CD14-positive monocyte (primary cell): ENCODE measurements around the gene KIFC3. TPM values are rescaled to one million over a fixed set of nuclear protein-coding genes. Genes with fewer than 3 reads are reported as not detected.
A peak's percentile ranks its signal among the peaks of the same experiment; 100 is the strongest.

Source experiments
- DNase-seq, 3 donors: peaks; one replicate each; pipeline ENCODE4 v3.0.0-alpha.2; 2011 to 2022
- H2AFZ ChIP-seq: 2 replicates; pipeline ENCODE4 v1.6.0; 2012; ENCODE audit warnings: mild to moderate bottlenecking, low read depth, low read length, inconsistent platforms; ENCODE audit not compliant: insufficient read depth, poor library complexity, severe bottlenecking
- H3K27ac ChIP-seq, 2 donors: 1 replicate in 1 of 2; 2 replicates in 1 of 2; pipeline ENCODE4 v1.5.1; 2012 to 2013; ENCODE audit warnings: low read length in 2 of 2, control low read depth in 1 of 2, inconsistent platforms in 1 of 2, low read depth in 1 of 2, mild to moderate bottlenecking in 1 of 2
- H3K27me3 ChIP-seq, 2 donors: one replicate each; pipeline versions ENCODE4 v1.6.0 to v1.6.1; 2011 to 2013; ENCODE audit warnings: low read length in 2 of 2; ENCODE audit not compliant: control insufficient read depth in 2 of 2, insufficient read depth in 2 of 2
- H3K36me3 ChIP-seq, 2 donors: replicated peaks in 1 of 2; 1 replicate in 1 of 2; 2 replicates in 1 of 2; pipeline versions ENCODE4 v1.5.1 to v1.6.1; 2012 to 2013; ENCODE audit warnings: low read length in 2 of 2, control low read depth in 1 of 2, inconsistent platforms in 1 of 2, mild to moderate bottlenecking in 1 of 2; ENCODE audit not compliant: insufficient read depth in 2 of 2, control insufficient read depth in 1 of 2
- H3K4me1 ChIP-seq, 2 donors: 1 replicate in 1 of 2; 2 replicates in 1 of 2; pipeline versions ENCODE4 v1.5.1 to v1.6.1; 2012 to 2013; ENCODE audit warnings: low read length in 2 of 2, control low read depth in 1 of 2, inconsistent platforms in 1 of 2, mild to moderate bottlenecking in 1 of 2, moderate library complexity in 1 of 2; ENCODE audit not compliant: insufficient read depth in 2 of 2, control insufficient read depth in 1 of 2
- H3K4me2 ChIP-seq: replicated peaks from 2 replicates; pipeline ENCODE3; 2012; ENCODE audit warnings: low read length, moderate library complexity, mild to moderate bottlenecking; ENCODE audit not compliant: poor library complexity, severe bottlenecking; ENCODE audit errors: extremely low read depth
- H3K4me3 ChIP-seq, 3 experiments: fragments of 200-600 bp in 1 of 3; sonication (generic) in 1 of 3; replicated peaks in 1 of 3; 1 replicate in 2 of 3; 2 replicates in 1 of 3; pipeline ENCODE4 v1.5.1; 2011 to 2013; ENCODE audit warnings: low read length in 3 of 3, mild to moderate bottlenecking in 3 of 3, control low read depth in 2 of 3, low read depth in 2 of 3, inconsistent platforms in 1 of 3, moderate library complexity in 1 of 3
- H3K79me2 ChIP-seq: 2 replicates; pipeline ENCODE4 v1.6.0; 2012; ENCODE audit warnings: mild to moderate bottlenecking, control low read depth, inconsistent platforms, low read length, moderate library complexity; ENCODE audit not compliant: insufficient read depth
- H3K9ac ChIP-seq: 2 replicates; pipeline ENCODE4 v1.6.0; 2017; ENCODE audit warnings: low read length, mild to moderate bottlenecking; ENCODE audit not compliant: insufficient read depth, poor library complexity, severe bottlenecking
- H3K9me3 ChIP-seq, 2 donors: replicated peaks in 1 of 2; 1 replicate in 1 of 2; 2 replicates in 1 of 2; pipeline versions ENCODE4 v1.5.1 to v1.6.1; 2012 to 2013; ENCODE audit warnings: low read length in 2 of 2, control low read depth in 1 of 2; ENCODE audit not compliant: control insufficient read depth in 1 of 2, insufficient read depth in 1 of 2
- H4K20me1 ChIP-seq: 2 replicates; pipeline ENCODE4 v1.6.0; 2012; ENCODE audit warnings: mild to moderate bottlenecking, low read length, control low read depth, moderate library complexity; ENCODE audit not compliant: insufficient read depth
- H3K27ac Mint-ChIP-seq, 7 donors: one replicate each; pipeline ENCODE4 v1.8.0; 2020; ENCODE audit warnings: mild to moderate bottlenecking in 7 of 7, mixed read lengths in 7 of 7, moderate library complexity in 6 of 7, inconsistent platforms in 2 of 7
- H3K27me3 Mint-ChIP-seq, 3 donors: one replicate each; pipeline ENCODE4 v1.8.0; 2021 to 2022; ENCODE audit warnings: low read depth in 3 of 3, mild to moderate bottlenecking in 3 of 3, mixed read lengths in 3 of 3, moderate library complexity in 3 of 3, inconsistent platforms in 1 of 3
- H3K36me3 Mint-ChIP-seq, 2 donors: one replicate each; pipeline ENCODE4 v1.8.0; 2020; ENCODE audit warnings: mixed read lengths in 2 of 2, inconsistent platforms in 1 of 2, mild to moderate bottlenecking in 1 of 2
- H3K4me1 Mint-ChIP-seq: one replicate; pipeline ENCODE4 v1.8.0; 2020; ENCODE audit warnings: mild to moderate bottlenecking, mixed read lengths
- H3K4me3 Mint-ChIP-seq, 2 donors: one replicate each; pipeline ENCODE4 v1.8.0; 2020; ENCODE audit warnings: mild to moderate bottlenecking in 2 of 2, mixed read lengths in 2 of 2, moderate library complexity in 1 of 2
- H3K9me3 Mint-ChIP-seq, 7 donors: one replicate each; pipeline ENCODE4 v1.8.0; 2020 to 2022; ENCODE audit warnings: mixed read lengths in 7 of 7, mild to moderate bottlenecking in 6 of 7, moderate library complexity in 6 of 7, inconsistent platforms in 2 of 7
- CTCF ChIP-seq: fragments of 200-600 bp; IDR thresholded peaks from one replicate; pipeline ENCODE4 v1.8.0; 2022; ENCODE audit warnings: antibody characterized with exemption, mild to moderate bottlenecking
- WGBS: methylation state at CpG from one replicate; pipeline ENCODE4 v1.1.5; 2013; ENCODE audit warnings: missing lambda C conversion rate; ENCODE audit not compliant: insufficient coverage; 5-methylcytosine and 5-hydroxymethylcytosine counted together
- intact Hi-C, 2 donors: fragments of 100-400 bp; cut with micrococcal nuclease; formaldehyde crosslinking; loops; one replicate each; pipeline versions ENCODE4 v1.15.0 to v1.15.1; 2023
- polyA plus RNA-seq, 3 donors: library from polyadenylated mRNA; depleted of rRNA in 1 of 3; unstranded in 2 of 3; stranded (reverse) in 1 of 3; fragments of 300-500 nt in 2 of 3; fragments of >200 nt in 1 of 3; fragmentation: Illumina TruSeq in 2 of 3; gene quantifications; 1 replicate in 2 of 3; 2 replicates in 1 of 3; pipeline ENCODE4 v1.2.3, GENCODE V29; 2012 to 2021

The KIFC3 gene
- polyA plus RNA-seq, 3 donors: 0.24 to 1.7 TPM; not detected in 1

GRCh38 chr16:57747996-57748395, 54.3 kb downstream of the KIFC3 start:
- H3K36me3 Mint-ChIP-seq: peaks cover 33 to 51% of the 10 kb centered on the region in 2 donors
- Histone ChIP-seq H3K4me1 (no peaks in the 10 kb centered on the region), H3K36me3 (peaks cover 32 to 51% of the 10 kb centered on the region in 2 donors), H3K4me3 (no peak overlapping the region), H3K9ac (no peak overlapping the region), H3K4me2 (no peak overlapping the region), H3K27me3 (no peaks in the 10 kb centered on the region), H3K27ac (no peak overlapping the region), H3K79me2 (no peaks in the 10 kb centered on the region), H3K9me3 (no peaks in the 10 kb centered on the region), H2AFZ (no peak overlapping the region), H4K20me1 (no peaks in the 10 kb centered on the region)
- DNase-seq: no peak
- H3K4me3 Mint-ChIP-seq: no peak overlapping the region
- 94% methylated on average over 3 of the region's 6 CpGs for WGBS
- H3K9me3 Mint-ChIP-seq: no peaks in the 10 kb centered on the region
- no peak overlapping the region for H3K27ac Mint-ChIP-seq
- no peak for TF ChIP-seq CTCF
- no peaks in the 10 kb centered on the region for H3K27me3 Mint-ChIP-seq
- intact Hi-C loops: no loop called here
- H3K4me1 Mint-ChIP-seq: no peaks in the 10 kb centered on the region

- no peaks in the 10 kb centered on the region for H3K27me3 Mint-ChIP-seq
- H3K27ac Mint-ChIP-seq: peak overlapping the region in 1 of 7 donors; percentile 26
- Histone ChIP-seq H3K79me2 (no peaks in the 10 kb centered on the region), H3K9ac (no peak overlapping the region), H3K9me3 (no peaks in the 10 kb centered on the region), H3K4me3 (no peak overlapping the region), H2AFZ (no peak overlapping the region), H3K36me3 (peaks cover 31 to 53% of the 10 kb centered on the region in 2 donors), H3K27me3 (no peaks in the 10 kb centered on the region), H4K20me1 (no peaks in the 10 kb centered on the region), H3K27ac (no peak overlapping the region), H3K4me1 (no peaks in the 10 kb centered on the region), H3K4me2 (no peak overlapping the region)
- peaks cover 33 to 53% of the 10 kb centered on the region in 2 donors for H3K36me3 Mint-ChIP-seq
- no peaks in the 10 kb centered on the region for H3K4me1 Mint-ChIP-seq
- no peaks in the 10 kb centered on the region for H3K9me3 Mint-ChIP-seq
- intact Hi-C loops: no loop called here
- H3K4me3 Mint-ChIP-seq: no peak overlapping the region
- DNase-seq: no peak
- WGBS: 96% methylated on average over 7 of the region's 12 CpGs
- no peak for TF ChIP-seq CTCF
Observed at GRCh38 chr16:57747496-57747895, 54.8 kb downstream of the KIFC3 start.
